Measurements from ENCODE around the gene YIPF6. TPM values are rescaled to one million over a fixed set of nuclear protein-coding genes. Genes with fewer than 3 reads are reported as not detected.

Gene YIPF6
- total RNA-seq = 27.7 and 37.5 TPM in 2 replicates

GRCh38 chrX:68498508-68499379, at the start of gene YIPF6:
YIPF6 (plus strand) TSS chrX:68499051; CDS start chrX:68499067, 16 bp downstream.

Small RNAs within 50 kb of the gene (small RNA-seq; reads per million reads assigned to genes)
- not detected for gene RNU6-245P

Other genes starting within 250 kb of the YIPF6 start
- gene OPHN1, start 65.6 kb upstream of the YIPF6 start, total RNA-seq = 6.7 and 6.9 TPM in 2 replicates
- 4.3 and 5.2 TPM in 2 replicates for gene STARD8, start 148.6 kb downstream of the YIPF6 start, total RNA-seq

Measured in articular chondrocyte of knee joint (primary cell).